ENCODE measurements around the gene CYP11A1.
A peak's percentile ranks its signal among the peaks of the same experiment; 100 is the strongest.

Gene CYP11A1

DNA sequence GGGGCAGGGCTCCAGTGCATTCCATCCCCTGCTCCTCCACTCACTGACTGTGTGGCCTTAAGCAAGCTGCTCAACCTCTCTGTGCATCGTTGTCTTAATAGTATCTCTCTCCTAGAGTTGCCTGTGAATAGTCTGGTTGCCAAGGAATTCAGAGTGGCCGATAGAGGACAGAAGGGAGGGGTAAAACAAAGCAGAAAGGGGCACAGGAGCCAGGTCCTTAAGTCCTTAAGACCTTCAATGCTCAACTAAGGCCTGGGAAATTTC lies 13.7 kb upstream of the CYP11A1 start:
- Histone ChIP-seq H3K18ac (ENCODE audit: low read length) (no peak overlapping the region), H3K4me3 (ENCODE audit: low read depth, low read length) (no peak overlapping the region), H3K79me2 (ENCODE audit: control insufficient read depth, insufficient read depth, low read length, poor library complexity) (peaks cover 7% of the 10 kb centered on the region), H3K4me1 (ENCODE audit: control insufficient read depth in 1 of 2, insufficient read depth in 2 of 2, low read length in 2 of 2) (peaks cover 34 to 45% of the 10 kb centered on the region in 2 experiments), H3K9ac (ENCODE audit: low read length) (no peak overlapping the region), H3K23ac (ENCODE audit: low read length) (no peak overlapping the region), H3K4me2 (ENCODE audit: low read length) (no peak overlapping the region), H2BK120ac (ENCODE audit: insufficient read depth, low read length, poor library complexity) (no peak overlapping the region), H2BK12ac (ENCODE audit: low read length) (no peak overlapping the region), H3K27me3 (ENCODE audit: insufficient read depth, low read length) (no peaks in the 10 kb centered on the region), H3K36me3 (ENCODE audit: control insufficient read depth in 1 of 2, insufficient read depth in 2 of 2, low read length in 2 of 2) (no peaks in the 10 kb centered on the region), H2AFZ (ENCODE audit: insufficient read depth, low read length, poor library complexity) (no peak overlapping the region), H4K12ac (ENCODE audit: low read depth, low read length) (no peak overlapping the region), H4K8ac (ENCODE audit: low read depth, low read length) (no peak overlapping the region), H2BK5ac (ENCODE audit: low read depth, low read length, poor library complexity) (no peak overlapping the region), H3K9me3 (ENCODE audit: insufficient read depth, low read depth, low read length) (no peaks in the 10 kb centered on the region), H3K27ac (ENCODE audit: low read depth, low read length) (peak overlapping the region; percentile 30), H2AK5ac (ENCODE audit: low read length) (peak overlapping the region; percentile 32), H3K4ac (ENCODE audit: low read depth, low read length) (no peak overlapping the region), H4K91ac (ENCODE audit: low read depth, low read length) (peak overlapping the region; percentile 11), H3K14ac (ENCODE audit: low read length) (no peak overlapping the region), H3K79me1 (ENCODE audit: low read length) (peaks cover 55% of the 10 kb centered on the region)
- WGBS (ENCODE audit: extremely low coverage, insufficient coverage, insufficient read length) = no CpG with 5 or more reads among the region's 2 CpGs
- peak in 1 of 2 donors; percentile 44 for DNase-seq

DNA sequence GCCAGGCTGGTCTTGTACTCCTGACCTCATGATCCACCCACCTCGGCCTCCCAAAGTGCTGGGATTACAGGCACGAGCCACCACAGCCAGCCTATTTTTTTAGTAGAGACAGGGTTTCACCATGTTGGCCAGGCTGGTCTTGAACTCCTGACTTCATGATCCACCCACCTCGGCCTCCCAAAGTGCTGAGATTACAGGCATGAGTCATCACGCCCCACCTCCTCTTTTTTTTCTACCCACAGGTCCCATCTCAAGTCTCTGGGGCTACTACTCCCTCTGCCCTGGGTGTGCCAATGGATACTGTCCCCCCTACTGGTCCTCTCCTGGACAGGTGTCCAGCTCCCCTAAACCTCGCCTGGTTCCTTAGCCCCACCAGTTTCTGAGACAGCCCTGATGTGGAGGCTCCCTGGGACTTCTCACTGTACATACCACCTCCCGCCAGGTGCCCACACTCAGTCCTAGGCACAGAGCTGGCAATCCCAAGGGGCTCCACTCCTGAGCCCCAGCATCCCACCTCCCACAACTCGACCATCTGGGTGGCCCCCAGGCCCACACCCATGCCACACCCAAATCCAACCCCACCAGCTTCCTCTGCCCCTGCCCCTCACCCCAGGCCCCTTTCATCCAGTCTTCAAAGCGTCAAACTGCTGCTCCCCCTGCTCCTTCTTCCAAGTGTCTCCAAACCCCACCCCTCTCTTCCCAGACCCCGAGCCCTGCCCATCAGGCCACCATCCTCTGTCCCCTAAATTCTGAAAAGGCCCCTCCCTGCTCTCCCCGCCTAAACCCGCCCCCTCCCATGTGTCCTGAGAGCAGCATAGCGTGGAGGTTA lies 13.1 kb upstream of the CYP11A1 start:
- Histone ChIP-seq H4K91ac (ENCODE audit: low read depth, low read length) (peak overlapping the region; percentile 81), H3K4me1 (ENCODE audit: control insufficient read depth in 1 of 2, insufficient read depth in 2 of 2, low read length in 2 of 2) (peaks cover 28 to 40% of the 10 kb centered on the region in 2 experiments), H3K9ac (ENCODE audit: low read length) (no peak overlapping the region), H2BK5ac (ENCODE audit: low read depth, low read length, poor library complexity) (peak overlapping the region; percentile 29), H3K14ac (ENCODE audit: low read length) (peak overlapping the region; percentile 50), H3K27me3 (ENCODE audit: insufficient read depth, low read length) (no peaks in the 10 kb centered on the region), H3K4me3 (ENCODE audit: low read depth, low read length) (no peak overlapping the region), H2BK12ac (ENCODE audit: low read length) (peak overlapping the region; percentile 75), H3K18ac (ENCODE audit: low read length) (peak overlapping the region; percentile 56), H3K9me3 (ENCODE audit: insufficient read depth, low read depth, low read length) (no peaks in the 10 kb centered on the region), H2AK5ac (ENCODE audit: low read length) (peak overlapping the region; percentile 87), H3K79me1 (ENCODE audit: low read length) (peaks cover 51% of the 10 kb centered on the region), H3K23ac (ENCODE audit: low read length) (no peak overlapping the region), H3K4me2 (ENCODE audit: low read length) (no peak overlapping the region), H2BK120ac (ENCODE audit: insufficient read depth, low read length, poor library complexity) (peak overlapping the region; percentile 74), H3K4ac (ENCODE audit: low read depth, low read length) (peak overlapping the region; percentile 37), H4K8ac (ENCODE audit: low read depth, low read length) (peak overlapping the region; percentile 69), H2AFZ (ENCODE audit: insufficient read depth, low read length, poor library complexity) (no peak overlapping the region), H3K36me3 (ENCODE audit: control insufficient read depth in 1 of 2, insufficient read depth in 2 of 2, low read length in 2 of 2) (no peaks in the 10 kb centered on the region), H3K27ac (ENCODE audit: low read depth, low read length) (peak overlapping the region; percentile 23), H4K12ac (ENCODE audit: low read depth, low read length) (no peak overlapping the region), H3K79me2 (ENCODE audit: control insufficient read depth, insufficient read depth, low read length, poor library complexity) (peaks cover 7% of the 10 kb centered on the region)
- no peak for DNase-seq
- WGBS (ENCODE audit: extremely low coverage, insufficient coverage, insufficient read length) = no CpG with 5 or more reads among the region's 12 CpGs

DNA sequence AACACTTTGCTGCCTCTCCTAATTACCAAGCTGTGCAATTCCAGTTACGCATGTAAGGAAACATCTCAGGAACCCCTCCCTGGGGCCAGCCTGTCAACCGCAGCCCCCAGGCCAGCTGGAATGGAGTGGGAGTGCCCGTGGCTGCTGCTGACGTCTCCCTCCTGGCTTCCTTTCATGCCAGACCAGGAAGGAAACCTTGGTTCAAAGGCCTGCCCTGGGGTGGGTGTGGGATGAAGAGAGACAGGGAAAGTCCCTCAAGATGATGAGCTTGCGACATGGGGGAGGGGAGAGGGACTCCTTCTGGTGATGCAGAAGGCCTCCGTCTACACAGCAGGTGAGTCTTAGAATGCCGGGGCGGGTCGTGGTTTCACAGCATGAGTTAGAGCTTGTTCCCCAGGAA lies 11.4 kb upstream of the CYP11A1 start:
- Histone ChIP-seq H4K91ac (ENCODE audit: low read depth, low read length) (peak overlapping the region; percentile 99), H3K14ac (ENCODE audit: low read length) (no peak overlapping the region), H3K4me3 (ENCODE audit: low read depth, low read length) (no peak overlapping the region), H3K9ac (ENCODE audit: low read length) (no peak overlapping the region), H3K4ac (ENCODE audit: low read depth, low read length) (no peak overlapping the region), H3K27me3 (ENCODE audit: insufficient read depth, low read length) (no peaks in the 10 kb centered on the region), H2AFZ (ENCODE audit: insufficient read depth, low read length, poor library complexity) (no peak overlapping the region), H3K9me3 (ENCODE audit: insufficient read depth, low read depth, low read length) (no peaks in the 10 kb centered on the region), H3K79me2 (ENCODE audit: control insufficient read depth, insufficient read depth, low read length, poor library complexity) (peaks cover 4% of the 10 kb centered on the region), H3K23ac (ENCODE audit: low read length) (no peak overlapping the region), H3K27ac (ENCODE audit: low read depth, low read length) (peak overlapping the region; percentile 91), H4K12ac (ENCODE audit: low read depth, low read length) (no peak overlapping the region), H3K36me3 (ENCODE audit: control insufficient read depth in 1 of 2, insufficient read depth in 2 of 2, low read length in 2 of 2) (no peaks in the 10 kb centered on the region), H3K79me1 (ENCODE audit: low read length) (peaks cover 41% of the 10 kb centered on the region), H2AK5ac (ENCODE audit: low read length) (no peak overlapping the region), H2BK12ac (ENCODE audit: low read length) (no peak overlapping the region), H3K4me1 (ENCODE audit: control insufficient read depth in 1 of 2, insufficient read depth in 2 of 2, low read length in 2 of 2) (peaks cover 19 to 31% of the 10 kb centered on the region in 2 experiments), H2BK120ac (ENCODE audit: insufficient read depth, low read length, poor library complexity) (peak overlapping the region; percentile 88), H3K4me2 (ENCODE audit: low read length) (peak overlapping the region; percentile 18), H4K8ac (ENCODE audit: low read depth, low read length) (no peak overlapping the region), H3K18ac (ENCODE audit: low read length) (no peak overlapping the region), H2BK5ac (ENCODE audit: low read depth, low read length, poor library complexity) (peak overlapping the region; percentile 66)
- DNase-seq = peak; percentile 99
- WGBS (ENCODE audit: extremely low coverage, insufficient coverage, insufficient read length) = no CpG with 5 or more reads among the region's 9 CpGs

GRCh38 chr15:74377831-74378766 lies 10.7 kb upstream of the CYP11A1 start:
- WGBS (ENCODE audit: extremely low coverage, insufficient coverage, insufficient read length) = no CpG with 5 or more reads among the region's 15 CpGs
- H2BK5ac ChIP-seq (ENCODE audit: low read depth, low read length, poor library complexity) = peak overlapping the region; percentile 96

More at GRCh38 chr15:74377831-74378766, 10.7 kb upstream of the CYP11A1 start:
- Histone ChIP-seq H2BK12ac (ENCODE audit: low read length) (peak overlapping the region; percentile 95), H4K8ac (ENCODE audit: low read depth, low read length) (peak overlapping the region; percentile 83), H3K27ac (ENCODE audit: low read depth, low read length) (peak overlapping the region; percentile 91), H3K14ac (ENCODE audit: low read length) (peak overlapping the region; percentile 94), H3K18ac (ENCODE audit: low read length) (peak overlapping the region; percentile 85), H4K12ac (ENCODE audit: low read depth, low read length) (peak overlapping the region; percentile 32), H4K91ac (ENCODE audit: low read depth, low read length) (peak overlapping the region; percentile 99), H3K79me1 (ENCODE audit: low read length) (peaks cover 38% of the 10 kb centered on the region), H2BK120ac (ENCODE audit: insufficient read depth, low read length, poor library complexity) (peak overlapping the region; percentile 98), H3K4me1 (ENCODE audit: control insufficient read depth in 1 of 2, insufficient read depth in 2 of 2, low read length in 2 of 2) (peaks cover 14 to 29% of the 10 kb centered on the region in 2 experiments), H3K23ac (ENCODE audit: low read length) (no peak overlapping the region), H3K4ac (ENCODE audit: low read depth, low read length) (peak overlapping the region; percentile 84), H2AK5ac (ENCODE audit: low read length) (peak overlapping the region; percentile 95), H3K36me3 (ENCODE audit: control insufficient read depth in 1 of 2, insufficient read depth in 2 of 2, low read length in 2 of 2) (no peaks in the 10 kb centered on the region), H3K9me3 (ENCODE audit: insufficient read depth, low read depth, low read length) (no peaks in the 10 kb centered on the region), H3K27me3 (ENCODE audit: insufficient read depth, low read length) (no peaks in the 10 kb centered on the region), H3K4me3 (ENCODE audit: low read depth, low read length) (no peak overlapping the region), H3K9ac (ENCODE audit: low read length) (no peak overlapping the region), H2AFZ (ENCODE audit: insufficient read depth, low read length, poor library complexity) (no peak overlapping the region), H3K79me2 (ENCODE audit: control insufficient read depth, insufficient read depth, low read length, poor library complexity) (peaks cover 4% of the 10 kb centered on the region), H3K4me2 (ENCODE audit: low read length) (peak overlapping the region; percentile 18)
- DNase-seq = peak; percentile 72 to 89

All from trophoblast cell (in vitro differentiated cells and primary cell).